Duodenal mucosa (tissue), 2 donors: ENCODE results near the gene MLLT3.

Source experiments
- H3K27ac ChIP-seq: one replicate; pipeline ENCODE4 v1.7.0; 2013; ENCODE audit warnings: low read depth, low read length
- H3K27me3 ChIP-seq, 2 donors: one replicate each; pipeline ENCODE4 v1.7.0; 2013; ENCODE audit warnings: low read length in 2 of 2, control low read depth in 1 of 2; ENCODE audit not compliant: insufficient read depth in 2 of 2, control insufficient read depth in 1 of 2
- H3K36me3 ChIP-seq, 2 donors: one replicate each; pipeline ENCODE4 v1.7.0; 2013; ENCODE audit warnings: low read length in 2 of 2, control low read depth in 1 of 2; ENCODE audit not compliant: insufficient read depth in 2 of 2, control insufficient read depth in 1 of 2
- H3K4me1 ChIP-seq, 2 donors: one replicate each; pipeline ENCODE4 v1.7.0; 2013; ENCODE audit warnings: low read length in 2 of 2, control low read depth in 1 of 2; ENCODE audit not compliant: insufficient read depth in 2 of 2, control insufficient read depth in 1 of 2
- H3K4me3 ChIP-seq, 2 donors: one replicate each; pipeline ENCODE4 v1.7.0; 2013; ENCODE audit warnings: low read length in 2 of 2, low read depth in 1 of 2
- H3K9ac ChIP-seq, 2 donors: one replicate each; pipeline ENCODE4 v1.7.0; 2013; ENCODE audit warnings: low read length in 2 of 2, low read depth in 1 of 2
- H3K9me3 ChIP-seq, 2 donors: one replicate each; pipeline ENCODE4 v1.7.0; 2013; ENCODE audit warnings: low read length in 2 of 2, control low read depth in 1 of 2; ENCODE audit not compliant: control insufficient read depth in 1 of 2

Gene MLLT3

DNA sequence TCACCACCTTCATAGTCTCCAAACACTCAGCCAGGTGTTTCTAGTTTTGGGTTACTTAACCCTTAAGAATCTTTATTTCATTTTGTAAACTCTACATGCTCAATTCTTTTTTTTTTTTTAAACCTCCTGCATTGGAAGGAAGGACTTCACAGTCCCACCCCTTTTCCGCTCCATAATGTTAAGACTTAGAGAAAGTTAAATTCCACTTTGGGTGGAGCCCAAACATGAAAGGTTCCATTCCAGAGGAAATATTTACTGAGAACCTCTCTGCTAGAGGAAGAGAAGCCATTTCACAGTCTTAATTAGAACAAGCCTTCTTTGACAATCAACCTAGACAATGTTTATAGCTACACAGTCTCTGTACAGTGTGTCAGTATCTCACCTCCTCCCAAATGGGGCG, 312.3 kb downstream of the MLLT3 start:
- Histone ChIP-seq H3K9me3 (no peaks in the 10 kb centered on the region), H3K4me1 (no peaks in the 10 kb centered on the region), H3K4me3 (no peak overlapping the region), H3K36me3 (no peaks in the 10 kb centered on the region), H3K27ac (no peak overlapping the region), H3K27me3 (no peaks in the 10 kb centered on the region), H3K9ac (no peak overlapping the region)

DNA sequence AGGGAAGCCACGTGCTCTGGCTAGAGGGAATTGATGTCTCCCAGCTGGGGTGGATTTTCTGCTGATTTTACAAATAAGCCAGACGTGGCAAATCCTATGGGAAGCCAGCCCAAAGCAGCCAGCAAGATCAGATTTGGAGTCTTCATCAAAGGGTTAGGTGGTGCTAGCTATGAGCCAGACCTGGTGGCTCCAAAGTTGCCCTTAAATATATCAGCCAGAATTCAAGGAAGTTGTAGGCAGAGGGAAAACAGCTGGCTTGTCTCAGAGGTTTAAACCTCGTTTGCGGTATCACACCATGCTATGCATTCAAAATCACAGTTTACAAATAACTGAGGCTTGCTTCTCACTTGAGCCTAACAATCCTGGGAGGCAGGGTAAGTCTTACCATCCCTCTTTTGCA, 313.2 kb downstream of the MLLT3 start:
- Histone ChIP-seq H3K9ac (no peak overlapping the region), H3K4me1 (no peaks in the 10 kb centered on the region), H3K27me3 (no peaks in the 10 kb centered on the region), H3K36me3 (no peaks in the 10 kb centered on the region), H3K4me3 (no peak overlapping the region), H3K27ac (no peak overlapping the region), H3K9me3 (no peaks in the 10 kb centered on the region)

DNA sequence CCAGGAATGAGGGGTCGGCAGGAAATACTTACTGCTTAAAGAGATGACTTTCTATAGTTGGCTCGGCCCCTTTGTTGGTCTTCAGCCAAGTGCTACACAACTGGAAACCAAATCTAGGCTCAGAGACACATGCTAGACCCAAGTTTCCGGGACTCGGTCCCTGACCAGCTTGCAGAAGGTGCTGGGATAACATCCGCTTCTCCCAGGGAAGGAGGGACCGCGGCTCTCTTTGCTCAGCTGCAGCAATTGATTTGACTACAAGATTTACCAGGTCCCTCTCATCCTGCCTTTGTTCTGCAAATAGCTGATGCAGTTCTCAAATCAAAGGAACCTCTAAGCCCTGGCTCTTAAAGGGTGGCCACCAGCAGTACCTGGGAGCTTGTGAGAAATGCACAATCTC, 314.7 kb downstream of the MLLT3 start:
- Histone ChIP-seq H3K4me1 (no peaks in the 10 kb centered on the region), H3K9me3 (no peaks in the 10 kb centered on the region), H3K27ac (no peak overlapping the region), H3K9ac (no peak overlapping the region), H3K27me3 (no peaks in the 10 kb centered on the region), H3K36me3 (no peaks in the 10 kb centered on the region), H3K4me3 (no peak overlapping the region)

DNA sequence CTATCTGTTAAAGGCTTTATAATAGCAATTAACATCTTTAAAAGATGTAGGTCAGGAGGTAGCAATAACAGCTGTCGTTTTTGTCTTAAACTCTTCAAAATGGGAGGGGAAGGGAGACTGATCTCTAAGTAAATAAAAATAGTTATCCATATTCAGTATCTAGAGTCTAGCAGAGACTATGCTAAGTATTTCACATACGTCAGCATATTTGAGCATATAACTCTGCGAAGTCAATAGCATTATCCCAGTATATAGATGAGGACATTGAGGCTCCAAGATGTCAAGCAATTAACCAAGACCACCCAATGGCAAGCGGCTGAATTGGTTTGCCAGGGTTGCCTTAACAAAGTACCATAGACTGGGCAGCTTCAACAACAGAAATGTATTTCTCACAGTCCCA, 316.8 kb downstream of the MLLT3 start:
- Histone ChIP-seq H3K9me3 (no peaks in the 10 kb centered on the region), H3K9ac (no peak overlapping the region), H3K4me1 (no peaks in the 10 kb centered on the region), H3K4me3 (no peak overlapping the region), H3K27ac (no peak overlapping the region), H3K36me3 (no peaks in the 10 kb centered on the region), H3K27me3 (no peaks in the 10 kb centered on the region)

DNA sequence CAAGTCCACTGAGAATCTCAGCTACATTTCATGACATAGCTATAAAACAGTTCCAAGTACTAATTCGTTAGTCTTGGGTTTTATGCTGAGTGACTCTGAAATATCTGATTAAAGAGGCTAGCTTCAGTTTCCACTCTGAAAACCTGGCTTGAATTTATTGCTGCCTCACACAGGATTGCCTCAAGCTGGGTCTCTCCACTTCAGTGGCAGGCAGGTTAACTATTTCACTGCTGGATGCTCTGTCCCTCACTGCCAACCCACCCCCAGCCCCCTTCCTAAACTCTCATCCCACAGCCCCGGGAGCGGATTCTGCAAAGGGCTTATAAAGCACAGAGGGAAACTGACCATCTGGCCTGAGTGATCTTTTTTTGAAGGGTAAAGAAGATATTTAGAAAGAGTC, 318.3 kb downstream of the MLLT3 start:
- Histone ChIP-seq H3K4me1 (no peaks in the 10 kb centered on the region), H3K27me3 (no peaks in the 10 kb centered on the region), H3K9me3 (no peaks in the 10 kb centered on the region), H3K9ac (no peak overlapping the region), H3K36me3 (no peaks in the 10 kb centered on the region), H3K4me3 (no peak overlapping the region), H3K27ac (no peak overlapping the region)

GRCh38 chr9:20303066-20303465, 319.2 kb downstream of the MLLT3 start:
- Histone ChIP-seq H3K9ac (no peak overlapping the region), H3K27me3 (no peaks in the 10 kb centered on the region), H3K4me1 (no peaks in the 10 kb centered on the region), H3K9me3 (no peaks in the 10 kb centered on the region), H3K4me3 (no peak overlapping the region), H3K36me3 (no peaks in the 10 kb centered on the region), H3K27ac (no peak overlapping the region)

DNA sequence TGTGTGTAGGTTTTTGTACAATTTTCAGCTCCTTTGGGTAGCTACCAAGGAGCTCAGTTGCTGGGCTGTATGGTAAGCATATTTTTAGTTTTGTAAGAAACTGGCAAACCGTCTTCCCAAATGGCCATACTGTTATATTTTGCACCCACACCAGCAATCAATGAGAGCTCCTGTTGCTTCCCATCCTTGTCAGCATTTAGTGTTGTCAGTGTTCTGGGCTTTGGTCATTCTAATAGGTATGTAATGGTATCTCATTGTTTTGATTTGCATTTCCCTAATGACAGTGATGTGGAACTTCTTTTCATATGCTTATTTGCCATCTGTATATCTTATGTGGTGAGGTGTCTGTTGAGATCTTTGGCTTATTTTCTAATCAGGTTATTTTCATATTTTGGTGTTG, 320.1 kb downstream of the MLLT3 start:
- Histone ChIP-seq H3K4me1 (no peaks in the 10 kb centered on the region), H3K27me3 (no peaks in the 10 kb centered on the region)

GRCh38 chr9:20300430-20301115, 321.7 kb downstream of the MLLT3 start:
- no peak overlapping the region for H3K27ac ChIP-seq
- no peaks in the 10 kb centered on the region for H3K27me3 ChIP-seq
- H3K9me3 ChIP-seq = no peaks in the 10 kb centered on the region
- no peak overlapping the region for H3K9ac ChIP-seq
- H3K4me3 ChIP-seq = no peak overlapping the region
- H3K4me1 ChIP-seq = no peaks in the 10 kb centered on the region
- no peaks in the 10 kb centered on the region for H3K36me3 ChIP-seq

More for the DNA sequence above, 320.1 kb downstream of the MLLT3 start:
- H3K9me3 ChIP-seq = no peaks in the 10 kb centered on the region
- no peak overlapping the region for H3K27ac ChIP-seq
- no peak overlapping the region for H3K4me3 ChIP-seq
- no peak overlapping the region for H3K9ac ChIP-seq
- no peaks in the 10 kb centered on the region for H3K36me3 ChIP-seq

DNA sequence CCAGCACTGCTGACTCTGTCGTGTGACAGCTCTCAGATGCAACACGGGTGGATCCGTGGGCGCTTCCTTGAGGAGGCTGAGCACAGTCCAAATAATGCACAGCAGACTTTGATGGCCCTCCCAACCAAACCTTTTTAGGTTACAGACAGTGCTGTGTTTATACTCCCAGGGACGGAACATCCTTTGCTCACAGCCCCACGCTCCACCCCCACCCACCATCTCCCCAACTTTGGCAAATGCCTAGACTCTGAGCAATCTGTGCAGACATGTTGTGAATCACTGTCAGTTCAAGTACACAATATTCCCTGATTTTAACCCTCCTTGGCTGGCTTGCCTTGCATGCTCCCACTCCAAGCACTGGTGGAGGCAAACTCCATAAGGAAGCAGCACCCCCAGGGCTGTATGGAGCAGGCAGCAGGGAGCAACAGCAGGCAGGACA, 324.6 kb downstream of the MLLT3 start:
- Histone ChIP-seq H3K27ac (no peak overlapping the region), H3K27me3 (no peaks in the 10 kb centered on the region), H3K9ac (no peak overlapping the region), H3K4me1 (no peaks in the 10 kb centered on the region), H3K36me3 (no peaks in the 10 kb centered on the region), H3K9me3 (no peaks in the 10 kb centered on the region), H3K4me3 (no peak overlapping the region)

GRCh38 chr9:20295555-20295954, 326.7 kb downstream of the MLLT3 start:
- Histone ChIP-seq H3K4me3 (no peak overlapping the region), H3K27ac (no peak overlapping the region), H3K27me3 (no peaks in the 10 kb centered on the region), H3K9me3 (no peaks in the 10 kb centered on the region), H3K36me3 (no peaks in the 10 kb centered on the region), H3K9ac (no peak overlapping the region), H3K4me1 (no peaks in the 10 kb centered on the region)
